ENCODE results near the gene KIF1B.

DNA sequence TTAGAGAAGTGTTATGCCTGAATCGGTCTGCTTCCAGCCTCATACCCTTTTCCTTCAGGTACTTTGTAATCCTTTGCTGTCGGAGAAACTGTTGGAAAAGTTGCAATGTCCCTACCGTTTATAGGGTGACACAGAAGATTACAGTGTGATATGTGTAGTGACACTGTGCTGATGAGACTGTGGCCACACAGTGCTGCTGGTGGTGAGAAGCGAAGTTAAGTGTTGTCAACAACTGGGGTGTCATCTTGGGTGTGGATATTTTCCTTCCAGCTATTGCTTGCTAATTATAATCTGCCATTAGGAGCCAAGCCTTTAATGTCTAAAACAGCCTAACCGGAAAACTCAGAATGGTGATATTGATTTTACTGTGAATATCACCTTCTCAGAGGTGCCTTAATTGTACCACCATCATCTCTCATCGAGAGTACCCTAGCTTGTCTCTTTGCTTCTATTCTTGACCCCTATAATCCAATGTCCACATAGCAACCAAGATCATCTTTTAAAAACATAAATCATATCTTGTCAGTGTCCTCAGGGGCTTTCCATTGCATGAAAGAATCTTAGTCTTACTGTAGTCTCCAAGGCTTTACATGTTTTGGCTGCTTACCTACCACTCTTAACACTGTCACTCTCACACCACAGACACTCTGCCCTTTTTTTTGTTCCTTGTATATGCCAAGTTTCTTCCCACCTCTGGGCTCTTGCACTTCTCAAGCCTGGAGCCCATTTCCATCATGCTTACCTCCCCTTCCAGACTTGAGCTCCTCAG is 99.1 kb downstream of the KIF1B start:
- TF ChIP-seq, protein P1, sequence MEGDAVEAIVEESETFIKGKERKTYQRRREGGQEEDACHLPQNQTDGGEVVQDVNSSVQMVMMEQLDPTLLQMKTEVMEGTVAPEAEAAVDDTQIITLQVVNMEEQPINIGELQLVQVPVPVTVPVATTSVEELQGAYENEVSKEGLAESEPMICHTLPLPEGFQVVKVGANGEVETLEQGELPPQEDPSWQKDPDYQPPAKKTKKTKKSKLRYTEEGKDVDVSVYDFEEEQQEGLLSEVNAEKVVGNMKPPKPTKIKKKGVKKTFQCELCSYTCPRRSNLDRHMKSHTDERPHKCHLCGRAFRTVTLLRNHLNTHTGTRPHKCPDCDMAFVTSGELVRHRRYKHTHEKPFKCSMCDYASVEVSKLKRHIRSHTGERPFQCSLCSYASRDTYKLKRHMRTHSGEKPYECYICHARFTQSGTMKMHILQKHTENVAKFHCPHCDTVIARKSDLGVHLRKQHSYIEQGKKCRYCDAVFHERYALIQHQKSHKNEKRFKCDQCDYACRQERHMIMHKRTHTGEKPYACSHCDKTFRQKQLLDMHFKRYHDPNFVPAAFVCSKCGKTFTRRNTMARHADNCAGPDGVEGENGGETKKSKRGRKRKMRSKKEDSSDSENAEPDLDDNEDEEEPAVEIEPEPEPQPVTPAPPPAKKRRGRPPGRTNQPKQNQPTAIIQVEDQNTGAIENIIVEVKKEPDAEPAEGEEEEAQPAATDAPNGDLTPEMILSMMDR (IDR thresholded peaks at IDR 0.05): no peak
- TF ChIP-seq POLR2A (IDR thresholded peaks at IDR 0.05) (no peak), POLR2AphosphoS5 (IDR thresholded peaks at IDR 0.05) (no peak), EP300 (IDR thresholded peaks at IDR 0.05) (no peak)

Measured in upper lobe of left lung (tissue), 4 donors.